LoVo (cell line): ENCODE data around the gene MLXIP.

Source experiments
- DNase-seq: peaks from one replicate; pipeline ENCODE4 v3.0.0-alpha.2; 2016; ENCODE audit warnings: low spot score

Gene MLXIP

DNA sequence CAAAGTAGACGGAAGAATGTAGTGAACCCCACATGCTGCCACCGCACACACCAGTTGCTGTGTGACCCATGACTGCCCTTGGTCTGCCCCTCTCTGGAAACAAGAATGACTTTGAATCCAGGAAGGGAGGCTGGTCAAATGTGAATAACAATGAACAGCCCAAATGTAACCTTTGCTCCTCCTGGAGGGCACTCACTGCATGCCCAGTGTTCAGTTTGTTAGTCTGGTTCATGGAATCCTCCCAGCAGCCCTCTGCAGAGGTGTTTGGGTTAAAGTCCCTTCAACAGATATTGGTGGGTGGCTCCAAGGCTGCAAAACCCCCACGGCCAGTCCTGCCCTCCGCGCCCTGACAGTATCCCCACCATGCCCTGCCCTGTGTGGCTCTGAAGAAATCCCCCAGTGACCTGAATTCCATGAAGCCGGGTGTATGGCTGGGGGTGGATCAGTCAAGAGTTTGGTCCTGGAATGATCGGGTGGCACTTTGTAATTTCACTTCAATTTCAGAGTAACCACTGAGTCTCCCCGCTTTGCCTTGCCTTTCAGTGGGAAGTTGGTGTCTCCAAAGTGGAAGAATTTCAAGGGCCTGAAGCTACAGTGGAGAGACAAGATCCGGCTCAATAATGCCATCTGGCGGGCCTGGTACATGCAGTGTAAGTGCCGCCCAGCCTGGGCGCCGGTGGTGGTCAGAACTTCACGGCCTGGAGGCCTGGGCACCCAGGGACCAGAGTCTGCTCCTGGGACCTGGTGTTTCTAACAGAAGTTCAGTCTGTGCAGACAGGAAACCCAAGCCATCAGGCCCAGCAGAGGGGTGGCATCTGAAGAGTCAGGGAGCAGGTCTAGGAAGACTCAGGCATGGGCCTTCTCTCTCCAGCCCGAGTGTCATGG lies 48.4 kb downstream of the MLXIP start:
- DNase-seq: no peak

DNA sequence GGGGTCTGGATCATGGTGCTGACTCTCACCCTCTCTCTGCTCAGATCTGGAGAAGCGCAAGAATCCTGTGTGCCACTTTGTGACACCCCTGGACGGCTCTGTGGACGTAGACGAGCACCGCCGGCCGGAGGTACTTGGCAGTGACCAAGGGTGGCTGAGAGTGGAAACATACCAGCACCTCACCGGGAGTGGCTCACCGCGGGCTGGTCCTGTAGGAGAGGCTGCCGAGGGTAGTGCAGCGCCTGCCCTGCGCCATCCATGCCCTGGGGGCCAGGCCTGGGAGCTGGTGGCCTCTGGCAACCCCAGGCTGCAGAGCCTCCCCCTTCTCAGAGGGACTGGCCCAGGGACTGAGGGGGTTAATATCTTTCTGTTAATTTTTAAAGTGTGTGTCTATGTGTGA lies 49.3 kb downstream of the MLXIP start:
- no peak for DNase-seq

DNA sequence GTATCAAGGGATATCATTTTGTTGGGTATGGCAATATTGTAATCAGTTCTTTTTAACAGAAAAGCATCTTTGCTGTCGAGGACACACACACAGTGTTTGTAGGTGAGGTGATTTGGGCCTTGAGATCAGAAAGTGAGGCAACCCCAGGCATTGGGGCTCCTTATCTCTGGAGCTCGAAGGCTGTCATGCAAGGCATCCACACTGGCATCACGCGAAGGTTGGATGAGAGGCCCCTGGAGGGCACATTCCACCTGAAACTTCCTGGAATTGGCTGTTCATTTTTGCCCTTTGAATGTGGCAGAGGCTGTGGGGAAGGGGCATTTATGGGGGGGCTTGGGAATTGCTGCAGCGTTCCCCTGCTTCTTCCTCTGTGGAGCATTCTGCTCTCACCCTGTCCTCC lies 49.9 kb downstream of the MLXIP start:
- DNase-seq: no peak

DNA sequence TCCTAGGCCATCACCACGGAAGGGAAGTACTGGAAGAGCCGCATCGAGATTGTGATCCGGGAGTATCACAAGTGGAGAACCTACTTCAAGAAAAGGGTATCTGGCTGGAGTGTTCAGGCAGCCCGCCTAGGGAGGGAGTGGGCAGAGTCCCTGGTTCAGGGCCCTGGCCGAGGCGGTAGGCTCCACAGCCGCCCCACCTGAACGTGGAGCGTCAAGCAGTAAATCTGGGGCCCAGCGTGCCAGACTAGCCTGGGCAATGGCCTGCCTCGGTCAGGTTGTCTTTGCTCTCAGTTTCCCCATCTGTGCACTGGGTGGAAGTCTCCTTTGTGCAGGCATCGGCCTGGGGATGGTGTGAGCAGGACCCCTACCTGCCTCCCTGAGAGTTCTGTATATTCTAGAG lies 50.6 kb downstream of the MLXIP start:
- no peak for DNase-seq

DNA sequence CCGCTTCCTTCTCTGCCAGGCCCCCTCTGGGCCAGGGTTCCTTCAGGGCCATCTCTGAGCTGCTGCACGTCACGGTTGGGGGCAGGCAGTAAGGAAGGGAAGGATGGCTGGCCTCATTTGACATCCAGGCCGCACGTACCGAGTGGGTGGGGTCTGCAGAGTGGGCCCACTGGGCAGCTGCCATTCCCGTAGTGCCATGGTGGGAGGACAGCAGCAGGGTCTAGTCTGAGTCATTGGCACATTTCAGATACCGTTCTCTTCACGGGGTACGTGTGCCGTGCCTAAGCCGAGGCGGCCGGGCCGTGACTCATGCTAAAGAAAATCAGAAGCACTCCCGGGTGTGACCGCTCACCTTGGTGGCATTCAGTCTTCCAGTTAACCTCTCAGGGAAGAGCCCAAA lies 51.6 kb downstream of the MLXIP start:
- no peak for DNase-seq

DNA sequence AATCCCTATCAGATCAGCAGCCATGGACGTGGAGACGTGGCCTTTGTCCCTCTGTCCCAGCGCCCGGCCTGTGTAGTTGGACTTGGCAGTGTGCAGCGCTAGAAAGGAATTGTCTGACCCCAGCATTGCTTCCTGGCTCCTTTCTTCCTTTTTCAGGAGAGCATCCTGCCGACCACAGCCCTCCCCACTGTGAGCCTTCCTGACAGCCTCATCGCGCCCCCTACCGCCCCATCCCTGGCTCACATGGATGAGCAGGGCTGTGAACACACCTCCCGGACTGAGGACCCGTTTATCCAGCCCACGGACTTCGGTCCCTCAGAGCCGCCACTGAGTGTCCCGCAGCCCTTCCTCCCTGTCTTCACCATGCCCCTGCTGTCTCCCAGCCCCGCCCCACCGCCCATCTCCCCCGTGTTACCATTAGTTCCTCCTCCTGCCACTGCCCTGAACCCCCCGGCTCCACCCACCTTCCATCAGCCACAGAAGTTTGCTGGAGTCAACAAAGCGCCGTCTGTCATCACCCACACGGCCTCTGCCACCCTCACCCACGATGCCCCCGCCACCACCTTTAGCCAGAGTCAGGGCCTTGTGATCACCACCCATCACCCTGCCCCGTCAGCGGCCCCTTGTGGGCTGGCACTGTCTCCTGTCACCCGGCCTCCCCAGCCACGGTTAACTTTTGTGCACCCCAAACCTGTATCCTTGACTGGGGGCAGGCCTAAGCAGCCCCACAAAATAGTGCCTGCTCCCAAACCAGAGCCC lies 54.8 kb downstream of the MLXIP start:
- no peak for DNase-seq

DNA sequence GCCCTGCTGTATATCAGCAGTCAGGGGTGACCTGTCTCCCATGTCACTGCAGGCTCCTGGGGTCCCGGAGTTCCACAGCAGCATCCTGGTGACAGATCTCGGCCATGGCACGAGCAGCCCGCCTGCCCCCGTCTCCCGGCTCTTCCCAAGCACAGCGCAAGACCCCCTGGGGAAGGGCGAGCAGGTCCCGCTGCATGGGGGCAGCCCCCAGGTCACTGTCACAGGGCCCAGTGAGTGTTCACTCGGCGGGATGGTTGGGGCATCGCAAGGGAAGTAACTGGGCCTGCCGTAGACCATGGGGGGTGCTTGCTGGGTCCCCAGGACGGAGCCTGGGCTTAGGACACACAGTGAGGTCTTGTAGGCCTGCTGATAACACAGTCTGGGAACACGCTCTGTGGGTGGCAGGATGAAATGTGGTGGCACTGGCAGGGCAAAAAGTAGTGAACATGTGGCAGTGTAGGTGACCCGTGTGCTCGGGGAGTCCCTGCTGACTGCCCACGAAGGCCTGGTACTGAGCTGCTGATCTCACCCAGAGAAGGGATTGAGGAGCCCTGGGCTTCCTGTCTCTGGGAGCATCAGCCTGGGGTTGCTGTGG lies 57.0 kb downstream of the MLXIP start:
- DNase-seq: no peak

DNA sequence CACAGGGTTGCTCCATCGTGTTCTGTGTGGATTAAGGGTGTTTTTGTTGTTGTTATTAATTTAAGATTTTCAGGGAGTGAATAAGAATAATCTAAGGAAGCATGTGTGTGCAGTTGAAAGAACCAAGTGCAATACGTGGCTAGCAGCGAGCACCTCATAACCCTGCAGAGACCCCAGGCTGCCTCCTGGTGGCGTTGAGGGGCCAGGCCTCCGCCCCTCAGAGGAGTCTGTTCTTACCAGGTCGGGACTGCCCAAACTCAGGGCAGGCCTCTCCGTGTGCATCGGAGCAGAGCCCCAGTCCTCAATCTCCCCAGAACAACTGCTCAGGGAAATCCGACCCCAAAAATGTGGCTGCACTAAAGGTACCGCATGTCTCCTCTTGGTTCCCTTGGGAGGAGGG lies 58.7 kb downstream of the MLXIP start:
- DNase-seq: no peak

DNA sequence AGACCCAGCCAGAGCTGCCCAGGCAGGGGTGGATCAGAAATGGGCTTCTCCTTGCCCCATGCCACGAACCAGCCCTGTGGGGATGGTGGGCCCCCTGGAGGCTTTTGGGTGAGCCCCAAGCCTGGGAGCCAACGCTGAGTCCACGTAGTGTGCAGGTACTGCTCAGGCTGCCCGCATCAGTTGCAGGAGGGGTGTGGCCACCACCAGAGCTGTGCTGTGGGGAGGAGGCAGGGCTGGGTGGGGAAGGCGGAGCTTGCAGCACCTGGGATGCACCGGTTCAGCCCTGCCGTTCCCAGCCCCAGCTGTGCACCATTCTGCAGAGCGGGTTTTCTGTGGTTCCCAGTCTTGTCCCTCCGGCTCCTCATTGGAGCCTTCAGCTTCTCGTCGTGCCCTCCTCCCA lies 59.1 kb downstream of the MLXIP start:
- DNase-seq: no peak

DNA sequence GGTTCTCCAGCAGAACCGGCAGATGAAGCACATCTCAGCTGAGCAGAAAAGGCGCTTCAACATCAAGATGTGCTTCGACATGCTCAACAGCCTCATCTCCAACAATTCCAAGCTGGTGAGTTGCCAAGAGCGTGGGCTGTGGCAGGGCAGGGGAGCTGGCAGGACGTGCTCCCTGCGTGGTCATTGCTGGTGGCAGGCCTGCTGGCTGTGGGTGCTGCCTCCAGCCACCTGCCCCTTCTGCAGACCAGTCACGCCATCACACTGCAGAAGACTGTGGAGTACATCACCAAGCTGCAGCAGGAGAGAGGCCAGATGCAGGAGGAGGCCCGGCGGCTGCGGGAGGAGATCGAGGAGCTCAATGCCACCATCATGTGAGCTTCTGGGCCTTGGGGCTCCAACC lies 59.6 kb downstream of the MLXIP start:
- DNase-seq: no peak

DNA sequence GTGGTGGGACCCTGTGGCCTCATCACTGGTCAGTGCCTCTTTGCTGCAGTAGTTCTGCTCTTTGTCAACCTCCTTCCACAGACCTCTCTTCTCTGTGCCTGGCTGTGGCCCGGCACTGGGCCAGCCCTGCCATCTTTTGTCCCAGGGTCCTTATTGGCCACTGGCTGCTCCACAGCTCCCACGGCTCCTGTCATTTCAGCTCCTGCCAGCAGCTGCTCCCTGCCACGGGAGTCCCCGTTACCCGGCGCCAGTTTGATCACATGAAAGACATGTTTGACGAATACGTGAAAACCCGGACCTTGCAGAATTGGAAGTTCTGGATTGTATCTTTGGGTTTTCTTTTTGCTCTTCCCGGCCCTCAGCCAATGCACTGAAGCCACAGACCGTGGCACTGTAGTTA lies 60.1 kb downstream of the MLXIP start:
- DNase-seq: no peak

DNA sequence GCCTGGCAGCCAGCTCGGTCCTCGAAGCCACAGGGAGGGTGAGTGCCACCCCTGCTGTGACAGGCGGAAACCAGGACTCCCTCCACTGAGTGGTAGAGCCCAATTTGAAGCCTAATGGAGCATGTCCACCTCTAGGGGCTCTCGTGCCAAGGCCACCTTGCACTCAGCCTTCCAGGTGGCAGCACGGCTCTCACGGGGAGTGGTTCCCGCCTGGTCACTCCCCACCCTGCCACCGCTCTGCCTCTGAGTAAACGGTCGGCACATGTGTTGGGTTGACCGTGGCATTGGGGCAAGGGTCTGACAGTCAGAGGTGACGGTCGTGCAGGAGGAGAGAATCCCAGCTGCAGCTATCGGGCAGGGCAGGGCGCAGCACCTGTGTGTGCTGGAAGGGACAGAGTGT lies 60.7 kb downstream of the MLXIP start:
- DNase-seq: no peak

DNA sequence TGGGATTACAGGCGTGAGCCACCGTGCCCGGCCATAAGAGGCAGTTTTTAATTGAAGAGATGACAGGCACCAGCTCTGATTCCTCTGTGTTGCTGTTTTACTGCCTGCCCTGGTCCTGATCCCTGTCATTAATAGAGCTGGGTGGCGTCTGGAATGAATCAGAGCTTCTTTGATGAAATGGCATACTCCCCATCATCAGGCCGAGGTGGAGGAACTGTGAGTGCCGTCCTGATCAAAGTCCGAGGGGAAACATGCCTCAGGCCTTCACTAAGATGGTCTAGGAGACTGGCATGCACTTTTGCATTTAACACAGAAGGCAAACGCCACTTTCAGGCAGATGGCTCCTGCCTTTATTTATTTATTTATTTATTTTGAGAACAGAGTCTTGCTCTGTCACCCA lies 61.4 kb downstream of the MLXIP start:
- DNase-seq: no peak

DNA sequence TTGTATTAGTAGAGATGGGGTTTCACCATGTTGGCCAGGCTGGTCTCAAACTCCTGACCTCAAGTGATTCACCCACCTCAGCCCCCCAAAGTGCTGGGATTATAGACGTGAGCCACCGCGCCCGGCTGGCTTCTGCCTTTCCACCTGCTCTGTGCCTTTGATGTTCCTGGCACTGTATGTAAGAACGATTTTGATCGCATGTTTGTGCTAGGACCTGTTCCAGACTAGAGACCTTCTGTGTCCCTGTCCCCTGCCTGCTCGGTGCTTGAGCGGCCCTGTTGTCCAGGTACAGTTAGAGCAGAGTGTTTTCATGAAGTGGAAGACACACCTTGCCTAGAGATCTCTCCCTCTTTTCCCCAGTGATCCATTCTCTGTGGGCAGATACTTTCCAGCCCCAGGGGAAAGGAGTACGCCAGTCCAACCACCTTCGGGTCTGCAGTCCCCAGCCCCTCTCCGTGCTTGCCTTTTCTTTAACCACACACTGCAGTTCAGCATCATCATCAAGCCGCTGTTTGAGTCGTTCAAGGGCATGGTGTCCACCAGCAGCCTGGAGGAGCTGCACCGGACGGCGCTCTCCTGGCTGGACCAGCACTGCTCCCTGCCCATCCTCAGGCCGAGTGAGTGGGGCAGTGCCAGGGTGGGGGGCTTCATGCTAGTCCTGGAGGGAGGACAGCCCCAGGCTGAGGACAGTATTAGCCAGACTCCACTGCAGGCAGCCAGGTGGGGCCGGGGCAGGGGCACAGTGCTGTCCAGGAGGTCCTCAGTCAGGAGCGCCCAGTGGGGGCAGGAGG lies 62.1 kb downstream of the MLXIP start:
- no peak for DNase-seq

DNA sequence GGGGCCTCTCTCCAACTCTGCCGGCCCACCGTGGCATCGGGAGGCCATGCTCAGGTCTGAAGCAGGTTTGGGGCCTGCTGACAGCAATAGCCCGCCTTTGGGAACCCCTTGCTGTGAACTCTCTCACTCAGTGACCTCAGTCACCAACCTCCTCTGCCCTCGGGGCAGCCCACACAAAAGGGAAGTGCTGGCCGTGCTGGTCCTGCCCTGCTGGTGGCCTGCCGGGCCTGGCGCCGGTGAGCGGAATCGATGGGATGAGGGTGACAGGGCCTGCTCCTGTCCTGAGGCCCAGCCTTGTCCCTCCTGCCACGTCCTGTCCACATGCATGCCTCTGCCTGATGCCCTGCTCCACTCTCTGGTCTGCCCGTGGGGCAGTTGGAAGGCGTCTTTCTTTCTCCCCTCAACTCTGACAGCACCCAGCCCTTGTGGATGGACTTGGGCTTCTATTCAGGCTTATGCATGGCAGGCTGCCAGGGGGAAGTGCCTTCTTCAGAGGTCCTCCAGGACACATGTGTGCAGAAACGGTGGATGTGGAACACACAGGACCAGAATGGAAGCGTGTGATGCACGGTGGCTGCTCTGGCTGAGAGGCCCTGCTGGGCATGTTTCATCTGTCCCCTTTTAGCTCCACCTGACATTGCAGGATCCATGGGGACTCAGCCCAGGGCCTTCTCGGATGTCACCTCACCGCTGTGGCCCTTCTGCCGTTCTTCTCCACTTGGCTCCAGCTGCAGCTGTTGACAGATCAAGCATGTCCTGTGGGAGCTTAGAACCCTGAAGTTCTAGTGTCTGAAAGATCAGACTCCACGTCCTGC lies 63.6 kb downstream of the MLXIP start:
- DNase-seq: no peak

DNA sequence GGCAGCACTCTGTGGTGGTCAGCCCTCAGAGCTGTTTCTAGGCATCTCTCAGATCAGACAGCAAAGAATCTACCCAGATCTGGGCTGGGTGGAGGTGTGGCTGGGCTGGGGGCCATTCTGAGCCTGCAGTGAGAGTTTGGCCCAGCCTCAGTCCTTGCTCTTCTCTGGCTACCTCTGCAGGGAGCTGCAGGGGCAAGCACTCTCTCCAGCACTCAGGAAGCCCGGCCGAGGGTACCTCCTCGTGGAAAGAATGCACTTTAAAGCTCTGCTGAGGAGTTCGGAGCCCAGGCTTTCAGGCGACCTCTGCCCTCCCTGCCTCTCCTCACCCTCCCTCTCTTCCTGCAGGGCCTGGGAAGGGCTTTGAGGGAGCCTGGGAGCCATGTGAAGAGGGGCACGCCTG lies 64.3 kb downstream of the MLXIP start:
- no peak for DNase-seq

DNA sequence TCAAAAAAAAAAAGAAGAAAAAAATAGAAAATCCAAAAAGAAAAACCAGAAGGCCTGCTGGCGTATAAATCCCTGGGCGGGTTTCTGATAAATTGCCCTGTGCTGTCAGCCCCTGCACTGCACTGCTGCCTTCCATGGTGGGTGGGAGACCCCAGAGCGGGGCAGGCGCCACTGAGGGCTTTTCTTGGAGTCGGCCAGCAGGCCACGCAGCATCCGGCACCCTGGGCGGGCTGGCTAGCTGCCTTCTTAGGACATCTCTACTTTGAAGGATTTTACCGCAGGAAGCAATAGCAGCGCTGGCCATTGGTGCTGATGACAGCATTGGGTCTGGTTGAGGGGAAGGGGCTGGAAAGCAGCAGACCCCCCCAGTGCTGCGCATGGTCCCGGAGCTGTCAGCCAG lies 66.3 kb downstream of the MLXIP start:
- DNase-seq: no peak

DNA sequence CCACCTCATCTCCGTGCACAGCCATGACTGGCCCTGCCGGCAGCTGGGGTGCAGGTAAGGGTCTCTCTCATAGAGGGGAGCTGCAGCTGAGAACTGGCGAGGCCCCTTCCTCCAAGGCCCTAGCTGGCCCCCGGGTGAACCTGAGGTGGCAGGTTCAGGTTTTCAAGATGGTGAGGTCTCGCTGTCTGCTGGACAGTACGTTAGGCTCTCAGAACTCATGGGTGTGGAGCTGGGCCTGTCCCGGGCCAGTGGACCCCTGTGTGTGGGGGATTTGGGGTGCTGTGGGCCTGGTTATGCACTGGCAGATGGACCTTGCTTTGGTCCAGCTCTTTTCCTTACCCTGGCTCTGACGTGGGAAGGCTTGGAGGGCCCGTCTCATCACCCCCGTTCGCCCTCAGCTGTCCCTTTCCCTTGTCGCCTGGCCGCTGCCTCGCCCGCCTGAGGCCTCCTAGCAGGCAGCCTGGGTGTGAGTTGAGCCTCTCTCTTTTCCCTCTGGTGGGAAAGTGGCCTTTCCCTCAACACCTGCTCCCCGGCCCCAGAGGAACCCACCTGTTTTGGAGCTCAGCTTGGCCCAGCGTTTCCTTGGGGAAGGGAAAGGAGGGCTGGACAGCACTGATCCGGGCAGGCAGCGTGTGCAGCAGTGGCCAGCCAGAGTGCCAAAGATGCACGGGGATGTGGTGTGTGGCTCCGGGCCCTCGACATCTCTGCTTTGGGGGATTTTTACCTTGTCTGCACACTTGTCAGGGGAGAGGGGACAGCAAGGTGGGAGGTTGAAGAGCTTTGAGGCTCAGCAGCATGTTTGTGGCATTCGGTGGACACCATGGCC lies 67.2 kb downstream of the MLXIP start:
- DNase-seq: no peak

DNA sequence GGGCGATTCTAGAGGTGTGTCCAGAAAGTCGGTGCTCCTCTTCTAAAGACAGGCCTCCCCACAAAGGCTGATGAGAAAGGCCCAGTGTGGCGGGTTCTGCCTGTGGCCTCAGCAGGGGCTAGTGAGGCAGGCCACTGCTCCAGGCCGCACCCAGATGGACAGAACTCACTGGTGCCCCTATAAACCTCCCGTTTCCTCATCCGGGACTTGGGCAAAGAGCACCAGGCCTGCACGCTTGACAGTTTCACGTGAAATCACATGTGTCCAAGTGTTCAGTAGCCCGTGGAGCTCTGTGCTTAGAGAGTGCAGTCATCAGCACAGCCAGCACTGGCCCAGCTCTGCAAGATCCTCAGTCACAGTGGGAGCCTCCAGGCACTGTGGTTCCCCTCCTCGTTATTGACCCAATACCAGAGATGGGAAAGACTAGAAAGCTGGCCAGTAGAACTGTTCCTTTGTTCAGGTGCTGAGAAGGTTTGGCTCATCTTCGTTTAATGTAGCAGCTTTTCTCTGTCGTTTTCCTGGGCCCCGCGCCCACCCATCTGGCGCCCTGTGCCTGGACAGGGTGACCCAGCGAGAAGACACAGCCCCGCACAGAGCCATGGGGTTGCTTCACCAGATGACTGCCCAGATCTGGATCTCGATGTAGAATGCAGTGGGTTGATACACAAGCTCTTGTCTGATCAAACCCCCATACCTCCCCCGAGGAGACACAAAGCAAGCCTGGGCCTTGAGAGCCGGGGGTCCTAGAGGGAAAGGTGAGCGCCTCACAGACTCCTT lies 69.1 kb downstream of the MLXIP start:
- no peak for DNase-seq

DNA sequence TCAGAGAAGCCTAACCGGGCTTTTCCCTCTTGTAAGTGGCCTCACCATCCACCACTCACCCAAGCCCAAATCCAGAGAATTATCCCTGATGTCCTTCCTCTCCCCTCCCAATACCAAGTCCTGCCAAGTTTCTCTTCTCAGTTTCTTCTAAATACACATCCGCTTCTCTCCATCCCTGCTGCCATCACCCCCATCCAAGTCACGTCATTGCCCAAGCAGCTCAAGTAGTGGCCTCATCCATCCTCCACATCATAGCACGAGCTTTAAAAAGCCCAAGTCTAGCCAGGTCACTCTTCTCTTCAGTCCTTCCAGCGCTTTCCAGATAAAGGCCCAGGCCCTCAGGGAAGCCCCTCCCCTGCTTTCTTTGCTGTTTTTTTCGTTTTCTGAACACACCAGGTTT lies 70.1 kb downstream of the MLXIP start:
- DNase-seq: no peak
